ENCODE results near the gene KCNQ4.

The KCNQ4 gene

DNA sequence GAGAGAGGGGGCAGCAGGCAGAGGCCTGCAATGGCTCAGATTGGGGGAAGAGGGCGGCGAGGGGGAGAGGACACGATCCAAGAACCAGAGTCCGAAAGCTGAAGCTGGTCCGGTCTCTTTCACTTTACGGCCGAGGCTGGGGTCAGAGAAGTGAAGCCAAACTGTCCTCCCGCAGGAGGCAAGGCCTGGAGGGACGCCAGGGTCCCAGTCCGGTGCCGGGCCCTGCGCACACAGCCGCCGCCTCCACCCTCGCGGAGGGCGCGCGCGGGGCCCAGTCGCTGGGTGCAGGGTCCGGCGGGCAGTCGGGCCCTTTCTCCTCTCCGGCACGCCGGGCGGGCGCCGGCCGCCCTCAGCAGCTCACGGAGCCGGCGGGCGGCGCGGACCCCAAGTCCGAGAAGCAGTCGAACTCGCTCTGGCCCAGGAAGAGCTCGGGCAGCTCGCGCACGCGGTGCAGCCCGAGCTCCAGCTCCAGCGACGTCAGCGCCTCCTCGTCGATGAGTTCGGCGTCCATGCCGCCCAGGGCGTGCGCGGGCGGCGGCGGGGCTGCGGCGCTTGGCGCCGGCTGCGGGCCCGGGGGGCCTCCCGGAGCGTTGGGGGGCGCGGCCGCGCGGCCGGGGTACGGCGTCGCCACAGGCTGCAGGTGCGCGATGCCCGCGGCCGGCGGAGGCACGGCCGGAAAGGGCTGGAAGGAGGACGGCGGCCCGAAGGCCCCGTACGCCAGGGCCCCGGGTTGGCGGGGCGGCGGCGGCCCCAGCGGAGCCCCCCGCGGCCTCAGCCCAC is 77.8 kb downstream of the KCNQ4 start:
- DNase-seq (ENCODE audit: low read depth, low spot score), result no peak

DNA sequence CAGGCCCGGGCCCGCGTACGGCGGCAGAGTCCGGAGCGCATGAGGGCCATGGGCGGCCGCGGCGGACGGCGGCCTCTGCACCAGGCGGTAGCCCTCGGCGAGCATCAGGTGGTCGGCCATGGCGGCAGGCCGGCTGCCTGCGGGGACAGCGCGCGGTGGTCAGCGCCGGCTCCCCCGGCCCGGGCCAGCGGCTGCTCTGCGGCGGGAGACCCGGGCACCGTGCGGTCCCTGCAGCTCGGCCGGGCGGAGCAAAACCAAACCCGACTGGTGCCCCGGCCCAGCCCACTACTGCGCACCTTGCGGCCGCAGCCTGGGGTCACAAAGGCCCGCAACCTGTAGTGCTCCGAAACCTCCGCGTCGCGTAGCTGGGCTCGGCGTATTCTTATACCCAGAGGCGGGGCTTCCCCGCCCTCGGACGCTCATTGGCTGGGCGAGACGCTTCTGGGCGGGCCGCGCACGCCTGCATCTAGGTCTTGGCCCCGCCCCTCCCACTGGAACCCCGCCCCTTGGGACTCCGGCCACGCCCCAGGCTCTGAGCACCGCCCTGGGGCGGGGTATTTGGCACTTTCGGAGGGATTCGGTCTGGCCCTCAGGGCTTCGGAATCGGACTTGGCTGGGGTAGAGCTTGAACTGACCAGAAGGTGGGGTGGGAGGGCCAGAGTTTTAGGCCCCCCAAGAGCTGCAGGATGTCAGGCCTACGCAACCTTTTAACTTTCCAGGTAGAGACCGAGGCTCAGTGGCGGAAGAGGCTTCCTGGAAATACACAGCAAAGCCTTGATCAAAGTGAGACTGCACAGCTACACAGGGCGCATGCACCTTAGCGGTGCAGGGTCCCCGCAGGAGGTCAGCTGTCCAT is 78.6 kb downstream of the KCNQ4 start, which contains the start of gene CITED4:
Gene CITED4 (minus strand): TSS at position 356 of the 856 bp plus-strand sequence. CDS start 236 bp downstream, at position 120.
- peak; percentile 85 for DNase-seq (ENCODE audit: low read depth, low spot score)

DNA sequence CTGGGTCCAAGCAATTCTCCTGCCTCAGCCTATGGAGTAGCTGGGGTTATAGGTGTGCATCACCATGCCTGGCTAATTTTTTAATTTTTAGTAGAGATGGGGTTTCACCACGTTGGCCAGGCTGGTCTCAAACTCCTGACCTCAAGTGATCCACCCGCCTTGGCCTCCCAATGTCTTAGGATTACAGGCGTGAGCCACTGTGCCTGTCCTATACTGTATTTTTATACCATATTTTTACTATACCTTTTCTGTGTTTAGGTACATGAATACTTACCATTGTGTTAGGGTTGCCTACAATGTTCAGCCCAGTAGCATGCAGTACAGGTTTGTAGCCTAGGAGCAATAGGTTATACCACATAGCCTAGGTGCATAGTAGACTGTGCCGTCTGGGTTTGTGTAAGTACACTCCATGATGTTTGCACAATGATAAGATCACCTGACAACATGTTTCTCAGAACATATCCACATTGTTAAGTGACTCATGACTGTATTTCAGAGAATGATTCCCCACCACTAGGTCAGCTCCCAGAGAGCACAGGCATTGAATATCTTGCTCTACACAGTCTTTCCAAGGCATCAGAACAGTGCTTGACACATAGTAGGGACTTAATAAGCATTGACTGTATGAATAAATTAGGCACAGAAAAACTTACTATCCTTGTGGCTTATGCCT is 84.6 kb downstream of the KCNQ4 start:
- DNase-seq (ENCODE audit: low read depth, low spot score), result no peak

DNA sequence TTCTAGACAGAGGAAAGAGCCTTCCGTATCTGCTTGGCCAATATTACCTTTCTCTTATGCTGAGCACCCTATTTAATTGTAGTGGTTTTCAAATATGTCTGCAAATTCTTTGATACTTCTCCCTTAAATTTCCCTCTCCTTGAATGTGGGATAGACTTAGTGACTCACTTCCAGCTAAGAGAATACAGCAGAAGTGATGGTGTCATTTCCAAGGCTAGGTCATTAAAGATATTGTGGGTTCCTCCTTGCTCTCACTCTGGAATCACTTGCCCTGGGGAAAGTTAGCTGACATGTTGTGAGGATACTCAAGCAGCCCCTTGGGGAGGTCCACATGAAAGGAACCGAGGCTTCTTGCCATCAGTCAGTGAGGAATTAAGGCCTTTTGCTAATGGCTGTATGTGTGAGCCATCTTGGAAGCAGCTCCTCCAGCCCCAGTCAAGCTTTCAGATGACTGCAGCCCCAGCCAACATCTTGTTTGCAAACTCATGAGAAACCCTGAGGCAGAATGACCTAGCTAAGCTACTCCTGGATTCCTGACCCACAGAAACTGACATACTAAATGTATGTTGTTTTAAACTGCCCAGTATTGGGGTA is 86.6 kb downstream of the KCNQ4 start:
- DNase-seq (ENCODE audit: low read depth, low spot score), result no peak

DNA sequence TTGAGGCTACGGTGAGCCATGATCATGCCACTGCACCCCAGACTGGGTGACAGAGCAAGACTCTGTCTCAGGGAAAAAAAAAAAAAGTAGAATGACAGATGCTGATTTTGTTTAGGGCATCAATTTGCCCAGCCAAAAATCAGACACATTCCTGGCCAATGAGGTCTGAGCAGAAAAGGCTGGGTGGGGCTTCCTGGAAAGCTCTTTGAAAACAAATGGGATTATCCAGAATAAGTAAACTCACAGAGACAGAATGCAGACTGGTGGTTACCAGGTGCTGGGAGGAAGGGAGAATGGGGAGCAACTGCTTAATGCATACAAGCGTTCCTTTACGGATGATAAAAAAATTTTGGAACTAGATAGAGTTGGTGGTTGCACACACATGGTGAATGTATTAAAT is 88.7 kb downstream of the KCNQ4 start:
- DNase-seq (ENCODE audit: low read depth, low spot score), result no peak

DNA sequence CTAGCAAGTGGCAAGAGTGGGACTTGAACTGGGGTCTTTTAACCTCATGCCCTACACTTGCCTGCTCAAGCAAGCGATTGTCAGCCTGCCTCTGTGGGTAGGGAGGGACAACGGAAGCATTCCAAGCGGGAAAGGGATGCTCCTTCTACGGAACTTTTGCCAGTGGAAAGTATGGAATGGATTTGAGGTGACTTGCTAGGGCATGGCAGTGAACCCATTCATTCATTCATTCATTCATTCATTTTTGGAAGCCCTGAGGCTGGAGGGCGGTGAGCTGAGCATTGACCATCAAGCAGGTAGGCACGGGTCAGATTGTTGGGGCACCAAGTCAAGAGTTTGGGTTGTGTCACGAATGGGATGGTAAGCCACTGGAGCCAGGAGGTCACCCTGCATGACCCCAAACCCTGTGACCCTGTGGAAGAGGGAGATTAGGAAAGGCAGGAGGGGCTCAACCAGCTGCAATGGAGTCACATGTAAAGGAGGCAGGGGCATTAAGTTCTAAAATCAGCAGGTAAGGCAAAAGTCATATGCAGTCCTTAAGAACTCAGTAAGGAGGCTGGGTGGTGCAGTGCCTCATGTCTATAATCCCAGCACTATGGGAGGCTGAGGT is 90.4 kb downstream of the KCNQ4 start:
- DNase-seq (ENCODE audit: low read depth, low spot score), result no peak

DNA sequence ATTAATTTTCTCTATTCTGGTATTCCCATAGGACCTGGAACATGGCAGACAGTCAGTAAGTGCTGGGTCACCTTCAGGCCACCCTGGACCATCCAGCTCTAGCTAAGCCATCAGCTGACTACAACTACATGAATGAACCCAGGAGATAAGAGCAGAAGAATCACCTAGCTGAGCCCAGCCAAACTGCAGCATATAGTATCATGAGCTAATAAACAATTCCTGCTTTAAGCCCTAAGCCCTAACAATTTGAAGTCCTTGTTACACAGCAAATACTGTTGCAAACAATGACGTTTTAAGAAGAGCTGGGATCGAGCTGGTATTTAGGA is 92.8 kb downstream of the KCNQ4 start:
- no peak for DNase-seq (ENCODE audit: low read depth, low spot score)

DNA sequence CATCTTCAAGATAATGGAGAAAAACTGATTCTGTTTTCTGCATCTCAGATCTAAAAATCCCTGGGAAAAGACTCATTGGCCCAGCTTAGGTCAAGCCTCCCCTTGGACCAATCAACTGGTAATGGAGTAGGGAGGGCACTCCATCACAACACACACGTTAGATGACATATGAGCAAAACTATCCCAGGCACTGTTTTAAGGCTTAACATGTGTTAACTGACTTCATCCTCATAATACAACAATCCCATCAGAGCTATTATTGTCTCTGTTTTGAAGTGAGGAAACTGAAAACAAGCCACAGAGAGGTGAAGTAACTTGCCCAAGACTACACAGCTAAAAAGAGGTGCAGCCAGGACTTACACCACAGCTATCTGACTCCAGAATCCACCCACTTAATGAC is 93.3 kb downstream of the KCNQ4 start:
- DNase-seq (ENCODE audit: low read depth, low spot score), result no peak

DNA sequence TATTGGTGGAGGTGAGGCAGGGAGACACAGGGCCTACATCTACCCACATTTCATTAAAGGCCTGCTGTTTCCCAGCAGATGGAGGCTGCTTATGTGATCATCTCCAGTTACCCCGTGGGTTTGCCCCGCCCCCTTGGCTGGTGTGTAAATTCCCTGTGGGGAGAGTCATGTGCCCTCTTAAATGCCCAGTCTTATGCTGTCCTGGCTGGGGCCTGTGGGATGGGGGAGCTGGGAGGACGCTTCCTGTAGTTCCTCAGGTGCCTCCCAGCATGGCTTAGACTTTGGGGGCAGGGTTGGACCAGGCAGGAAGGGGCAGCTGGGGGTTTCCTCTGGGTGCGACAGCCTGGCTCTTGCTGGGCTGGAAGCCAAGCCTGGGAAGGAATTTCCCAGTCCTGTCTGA is 94.1 kb downstream of the KCNQ4 start:
- DNase-seq (ENCODE audit: low read depth, low spot score), result no peak

DNA sequence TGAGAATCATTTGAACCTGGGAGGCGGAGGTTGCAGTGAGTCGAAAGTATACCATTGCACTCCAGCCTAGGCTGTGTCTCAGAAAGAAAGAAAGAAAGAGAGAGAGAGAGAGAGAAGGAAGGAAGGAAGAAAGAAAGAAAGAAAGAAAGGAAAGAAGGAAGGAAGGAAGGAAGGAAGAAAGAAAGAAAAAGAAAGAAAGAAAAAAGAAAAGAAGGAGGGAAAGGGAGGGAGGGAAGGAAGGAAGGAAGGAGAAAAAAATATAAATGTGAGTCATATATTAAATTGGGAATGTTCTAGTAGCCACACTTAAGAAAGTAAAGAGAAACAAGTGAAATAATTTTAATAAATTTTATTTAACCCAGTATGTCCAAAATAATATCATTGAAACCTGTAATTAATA is 95.3 kb downstream of the KCNQ4 start:
- DNase-seq (ENCODE audit: low read depth, low spot score), result no peak

DNA sequence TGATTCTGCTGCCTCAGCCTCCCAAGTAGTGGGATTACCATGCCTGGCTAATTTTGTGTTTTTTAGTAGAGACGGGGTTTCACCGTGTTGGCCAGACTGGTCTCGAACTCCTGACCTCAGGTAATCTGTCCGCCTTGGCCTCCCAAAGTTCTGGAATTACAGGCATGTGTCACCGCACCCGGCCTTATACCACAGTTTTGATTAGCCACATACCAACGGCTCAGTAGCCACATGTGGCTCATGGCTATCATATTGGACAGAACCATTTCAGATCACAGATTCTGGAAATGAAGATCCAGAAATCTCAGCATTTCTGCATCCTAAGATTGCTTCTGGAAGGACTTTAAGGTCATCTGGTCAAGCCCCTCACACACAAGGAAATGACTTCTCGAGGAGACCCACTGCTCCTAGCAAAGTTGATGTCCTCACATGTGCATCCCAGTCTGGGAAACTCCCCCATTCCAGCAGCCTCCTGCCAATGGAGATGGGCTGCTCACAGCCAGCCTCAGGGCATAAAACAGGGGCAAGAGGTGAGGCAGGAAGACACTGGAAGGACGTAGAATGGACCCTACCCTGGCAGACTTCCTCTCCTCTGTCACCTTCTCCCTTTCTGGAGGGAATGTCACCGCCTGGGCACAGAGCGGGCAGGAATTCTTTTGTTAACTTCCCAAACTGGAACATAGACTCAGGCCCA is 96.0 kb downstream of the KCNQ4 start:
- no peak for DNase-seq (ENCODE audit: low read depth, low spot score)

DNA sequence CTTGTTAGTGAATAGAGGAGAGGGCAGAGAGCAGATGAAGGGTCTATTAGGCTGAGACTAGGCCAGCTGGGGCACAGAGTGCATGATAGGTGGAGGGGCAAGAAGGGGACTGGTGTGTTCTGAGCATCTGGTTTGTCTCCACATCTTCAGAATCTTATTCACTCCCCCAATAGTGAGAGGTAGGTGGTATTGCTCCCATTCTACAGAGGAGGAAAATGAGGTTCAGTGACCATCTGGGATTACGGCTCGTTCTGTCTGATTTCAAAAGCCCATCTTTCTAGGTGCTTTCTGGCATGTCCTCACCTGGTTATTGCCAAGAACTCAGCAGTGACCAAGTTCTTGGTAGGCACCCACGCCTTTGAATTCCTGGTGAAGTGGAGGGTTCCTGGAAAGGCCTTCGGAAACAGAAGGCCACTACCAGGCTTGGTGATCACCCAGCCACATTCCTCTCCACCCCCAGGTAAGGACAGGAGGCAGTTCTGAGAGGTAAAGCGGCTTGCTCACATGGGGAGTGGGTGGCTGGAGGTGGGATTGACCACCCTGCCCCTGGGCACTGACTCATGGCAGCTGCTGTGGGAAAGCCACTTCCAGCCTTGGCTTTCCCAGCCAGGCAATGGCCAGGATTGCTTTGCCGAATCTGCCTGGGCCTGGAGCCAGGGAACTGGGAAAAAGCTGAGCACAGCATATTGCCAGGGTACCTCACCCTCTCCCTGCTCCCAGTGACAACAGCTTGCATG is 97.4 kb downstream of the KCNQ4 start:
- DNase-seq (ENCODE audit: low read depth, low spot score), result no peak

DNA sequence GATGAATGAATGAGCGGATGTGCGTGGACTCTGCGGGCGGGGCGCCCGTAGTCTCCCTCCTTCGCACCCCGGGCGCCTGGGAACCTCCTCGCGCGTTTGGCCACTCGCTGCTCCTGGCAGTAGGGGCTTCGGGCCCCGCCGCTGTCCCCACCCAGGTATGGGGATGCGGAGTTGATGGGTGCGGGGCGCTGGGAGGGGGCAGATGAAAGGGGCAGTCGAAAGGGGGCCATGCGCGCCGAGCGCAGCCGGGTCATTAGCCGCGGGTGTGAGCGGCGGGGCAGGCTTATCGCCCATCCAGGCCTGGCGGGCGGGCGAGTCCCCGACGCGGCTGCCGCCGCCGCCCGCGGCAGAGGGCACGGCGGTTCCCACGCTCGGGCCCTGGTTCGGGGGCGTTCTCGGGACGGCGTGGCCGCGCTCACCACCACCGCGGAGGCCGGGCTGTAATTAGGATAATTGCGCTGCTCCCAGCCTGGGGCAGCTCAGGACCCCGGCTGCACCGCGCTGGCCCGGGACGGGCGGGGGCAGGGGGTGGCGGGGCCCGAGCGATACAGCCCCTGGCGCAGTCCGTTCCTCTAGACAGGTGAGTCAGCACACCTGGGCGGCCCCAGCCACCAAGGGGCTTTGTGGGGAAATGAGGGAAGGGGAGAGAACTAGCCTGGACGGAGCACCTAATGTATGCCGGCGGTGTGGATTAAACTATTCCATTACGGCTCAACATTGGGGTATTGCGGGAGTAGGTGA is 100.6 kb downstream of the KCNQ4 start:
- DNase-seq (ENCODE audit: low read depth, low spot score), result no peak

DNA sequence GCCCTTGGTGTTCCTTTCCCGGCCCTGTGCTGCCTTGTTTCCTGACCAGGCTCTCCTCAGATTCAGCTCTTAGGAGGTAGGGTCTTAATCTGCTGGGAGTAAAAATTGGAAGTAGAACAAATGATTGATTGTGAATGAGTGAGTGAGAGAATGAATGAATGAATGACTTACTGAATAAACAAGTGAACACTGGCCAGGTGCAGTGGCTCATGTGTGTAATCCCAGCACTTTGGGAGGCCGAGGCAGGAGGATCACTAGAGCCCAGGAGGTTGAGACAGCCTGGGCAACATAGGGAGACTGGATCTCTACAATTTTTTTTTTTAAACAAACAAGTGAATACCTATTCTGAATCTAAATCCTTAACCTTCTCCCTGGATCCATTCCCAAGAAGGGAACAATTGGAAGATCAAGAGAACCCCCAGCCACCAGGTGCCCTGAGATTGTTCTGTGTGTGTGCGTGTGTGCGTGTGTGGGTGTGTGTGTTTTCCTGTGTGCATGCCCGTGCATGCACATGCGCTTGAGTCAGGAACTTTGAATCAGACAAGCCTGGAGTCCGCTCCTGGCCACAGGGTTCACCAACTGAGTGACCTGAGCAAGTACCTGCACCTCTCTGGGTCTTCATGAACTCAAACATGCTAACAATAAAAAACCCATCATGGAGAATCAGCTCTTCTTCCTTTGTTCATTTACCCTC is 102.9 kb downstream of the KCNQ4 start:
- no peak for DNase-seq (ENCODE audit: low read depth, low spot score)

DNA sequence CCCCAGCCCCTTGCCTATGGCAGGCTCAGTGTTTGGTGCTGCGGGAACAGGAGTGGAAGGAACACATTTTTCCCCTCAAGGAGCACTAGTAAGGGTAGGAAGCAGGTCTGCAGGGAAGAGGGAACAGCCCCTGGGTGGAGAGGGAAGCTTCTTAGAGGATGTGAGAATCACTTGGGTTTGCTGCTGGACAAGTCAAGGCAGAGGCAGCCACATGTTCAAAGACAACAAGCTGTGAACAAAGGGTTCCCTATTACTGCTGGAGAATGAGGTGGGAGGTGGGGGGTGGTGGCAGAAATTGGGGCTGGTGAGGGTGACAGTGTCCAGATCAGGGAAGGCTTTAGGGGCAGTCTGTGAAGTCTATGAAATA is 103.4 kb downstream of the KCNQ4 start:
- DNase-seq (ENCODE audit: low read depth, low spot score), result no peak

DNA sequence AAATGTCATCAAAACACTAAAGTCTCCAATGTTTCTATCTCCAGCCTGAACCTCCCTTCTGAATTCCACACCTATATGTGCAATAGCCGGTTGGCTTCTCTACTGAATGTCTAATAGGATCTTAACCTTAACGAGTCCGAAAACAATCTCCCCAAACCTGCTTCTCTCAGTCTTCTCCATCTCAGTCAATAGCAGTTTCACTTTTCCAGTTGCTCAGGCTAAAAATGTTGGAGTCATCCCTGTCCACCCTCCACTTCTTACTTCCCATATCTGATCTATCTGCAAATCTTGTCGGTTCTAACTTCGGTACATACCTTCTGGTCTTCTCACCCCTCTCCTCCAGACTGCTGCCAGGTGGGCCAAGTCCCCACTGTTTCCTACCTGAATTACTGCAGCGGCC is 104.1 kb downstream of the KCNQ4 start:
- no peak for DNase-seq (ENCODE audit: low read depth, low spot score)
